ENCODE measurements around the gene FREM1.

FREM1 gene

DNA sequence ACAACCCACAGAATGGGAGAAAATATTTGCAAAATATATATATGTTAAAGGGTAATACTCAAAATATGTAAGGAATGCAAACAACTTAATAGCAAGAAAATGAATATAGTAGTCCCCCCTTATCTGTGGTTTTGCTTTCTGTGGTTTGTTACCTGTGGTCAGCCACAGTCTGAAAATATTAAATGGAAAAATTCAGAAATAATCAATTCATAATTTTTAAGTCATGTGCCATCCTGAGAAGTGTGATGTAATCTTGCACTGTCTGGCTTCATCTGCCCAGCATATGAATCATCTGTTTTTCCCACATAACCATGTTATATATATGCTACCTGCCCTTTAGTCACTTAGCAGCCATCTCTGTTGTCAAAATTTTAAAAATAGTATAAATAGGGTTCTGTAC lies 199.4 kb downstream of the FREM1 start:
- no peak for TF ChIP-seq ZFX (IDR thresholded peaks at IDR 0.05; ENCODE audit: borderline replicate concordance)
- TF ChIP-seq, protein P1, sequence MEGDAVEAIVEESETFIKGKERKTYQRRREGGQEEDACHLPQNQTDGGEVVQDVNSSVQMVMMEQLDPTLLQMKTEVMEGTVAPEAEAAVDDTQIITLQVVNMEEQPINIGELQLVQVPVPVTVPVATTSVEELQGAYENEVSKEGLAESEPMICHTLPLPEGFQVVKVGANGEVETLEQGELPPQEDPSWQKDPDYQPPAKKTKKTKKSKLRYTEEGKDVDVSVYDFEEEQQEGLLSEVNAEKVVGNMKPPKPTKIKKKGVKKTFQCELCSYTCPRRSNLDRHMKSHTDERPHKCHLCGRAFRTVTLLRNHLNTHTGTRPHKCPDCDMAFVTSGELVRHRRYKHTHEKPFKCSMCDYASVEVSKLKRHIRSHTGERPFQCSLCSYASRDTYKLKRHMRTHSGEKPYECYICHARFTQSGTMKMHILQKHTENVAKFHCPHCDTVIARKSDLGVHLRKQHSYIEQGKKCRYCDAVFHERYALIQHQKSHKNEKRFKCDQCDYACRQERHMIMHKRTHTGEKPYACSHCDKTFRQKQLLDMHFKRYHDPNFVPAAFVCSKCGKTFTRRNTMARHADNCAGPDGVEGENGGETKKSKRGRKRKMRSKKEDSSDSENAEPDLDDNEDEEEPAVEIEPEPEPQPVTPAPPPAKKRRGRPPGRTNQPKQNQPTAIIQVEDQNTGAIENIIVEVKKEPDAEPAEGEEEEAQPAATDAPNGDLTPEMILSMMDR (IDR thresholded peaks at IDR 0.05) = no peak

DNA sequence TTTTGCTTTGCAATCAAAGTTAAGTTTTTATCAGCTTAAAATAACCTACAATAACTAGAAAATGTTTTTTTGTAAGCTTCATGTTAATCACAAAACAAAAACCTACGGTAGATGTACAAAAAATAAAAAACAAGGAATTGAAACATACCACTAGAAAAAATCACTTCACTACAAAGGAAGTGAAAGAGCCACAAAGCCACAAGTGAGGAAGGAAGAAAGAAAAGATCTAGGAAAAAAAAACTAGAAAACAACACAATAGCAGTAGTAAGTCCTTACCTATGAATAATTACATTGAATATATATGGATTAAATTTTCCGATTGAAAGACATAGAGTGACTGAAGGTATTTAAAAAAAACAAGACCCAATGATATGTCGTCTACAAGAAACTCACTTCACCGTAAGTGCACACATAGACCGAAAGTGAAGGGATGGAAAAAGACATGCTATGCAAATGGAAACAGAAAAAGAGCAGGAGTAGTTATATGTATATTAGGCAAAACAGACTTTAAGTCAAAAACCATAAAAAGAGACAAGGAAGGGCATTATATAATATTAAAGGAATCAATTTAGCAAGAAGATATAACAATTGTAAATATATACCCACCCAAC lies 203.6 kb downstream of the FREM1 start:
- TF ChIP-seq ZFX (IDR thresholded peaks at IDR 0.05; ENCODE audit: borderline replicate concordance) = no peak
- TF ChIP-seq, protein P1 (IDR thresholded peaks at IDR 0.05) = no peak
- no peak overlapping the region for H3K27ac ChIP-seq

More for the DNA sequence above, 199.4 kb downstream of the FREM1 start:
- no peak overlapping the region for H3K27ac ChIP-seq

DNA sequence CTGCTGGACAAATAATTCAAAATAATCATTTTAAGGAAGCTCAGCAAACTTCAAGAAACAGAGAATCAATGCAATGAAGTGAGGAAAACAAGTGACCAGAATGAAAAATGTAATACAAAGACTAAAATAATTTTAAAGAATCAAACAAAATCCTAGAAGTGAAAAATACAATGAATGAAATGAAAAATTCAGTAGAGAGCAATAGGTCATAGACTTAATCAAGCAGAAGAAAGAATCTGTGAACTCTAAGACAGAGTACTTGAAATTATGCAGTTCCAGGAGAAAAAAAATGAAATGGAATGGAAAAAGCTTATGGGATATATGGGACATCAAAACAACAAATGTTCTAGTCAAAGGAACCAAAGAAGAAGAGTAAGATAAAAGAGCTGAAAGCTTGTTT lies 205.1 kb downstream of the FREM1 start:
- TF ChIP-seq, protein P1 (IDR thresholded peaks at IDR 0.05) = no peak
- TF ChIP-seq ZFX (IDR thresholded peaks at IDR 0.05; ENCODE audit: borderline replicate concordance) = no peak
- no peak overlapping the region for H3K27ac ChIP-seq

DNA sequence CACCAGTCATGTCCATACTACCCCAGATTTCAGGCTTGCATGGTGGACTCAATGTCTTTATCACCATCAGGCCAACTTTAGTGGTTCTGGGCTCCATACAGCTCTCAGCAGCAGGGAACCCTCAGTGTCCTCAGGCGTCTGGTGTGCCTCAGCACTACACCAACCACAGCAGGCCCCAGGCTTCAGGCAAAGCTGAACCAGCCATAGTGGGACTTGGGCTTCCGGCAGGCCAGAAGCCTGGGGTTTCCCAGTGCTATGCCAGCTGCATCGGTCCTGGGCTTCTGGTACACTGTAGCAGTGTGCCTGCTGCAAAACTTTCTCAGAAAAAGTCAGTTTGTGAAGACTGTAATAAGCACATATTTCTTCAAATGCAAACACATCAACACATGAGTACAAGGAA lies 205.9 kb downstream of the FREM1 start:
- no peak overlapping the region for H3K27ac ChIP-seq
- TF ChIP-seq ZFX (IDR thresholded peaks at IDR 0.05; ENCODE audit: borderline replicate concordance) = no peak
- TF ChIP-seq, protein P1 (IDR thresholded peaks at IDR 0.05) = no peak

DNA sequence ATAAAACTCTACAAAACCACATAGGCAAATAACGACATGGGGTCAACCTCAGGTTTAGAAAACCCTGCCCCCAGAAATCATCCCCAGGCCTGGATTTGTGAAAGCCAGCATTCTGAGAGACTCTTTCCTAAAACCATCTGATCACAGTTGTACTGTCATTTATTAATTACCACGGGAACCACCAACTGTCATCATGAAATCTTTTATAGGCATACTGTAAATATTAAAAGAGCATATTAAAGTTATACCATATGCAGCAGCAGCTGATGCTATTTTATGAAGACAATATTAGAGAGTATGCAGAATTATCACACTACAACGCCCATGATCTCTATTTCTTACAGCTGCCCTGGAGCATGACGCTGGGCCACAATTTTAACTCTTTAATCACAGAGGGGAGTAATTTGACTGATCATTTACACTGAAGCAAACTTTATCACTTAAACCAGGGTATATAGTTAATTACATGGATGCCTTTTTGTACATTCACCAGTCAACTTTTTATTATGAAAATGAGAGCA lies 208.0 kb downstream of the FREM1 start:
- TF ChIP-seq, protein P1 (IDR thresholded peaks at IDR 0.05) = no peak
- no peak for TF ChIP-seq ZFX (IDR thresholded peaks at IDR 0.05; ENCODE audit: borderline replicate concordance)
- H3K27ac ChIP-seq = no peak overlapping the region

DNA sequence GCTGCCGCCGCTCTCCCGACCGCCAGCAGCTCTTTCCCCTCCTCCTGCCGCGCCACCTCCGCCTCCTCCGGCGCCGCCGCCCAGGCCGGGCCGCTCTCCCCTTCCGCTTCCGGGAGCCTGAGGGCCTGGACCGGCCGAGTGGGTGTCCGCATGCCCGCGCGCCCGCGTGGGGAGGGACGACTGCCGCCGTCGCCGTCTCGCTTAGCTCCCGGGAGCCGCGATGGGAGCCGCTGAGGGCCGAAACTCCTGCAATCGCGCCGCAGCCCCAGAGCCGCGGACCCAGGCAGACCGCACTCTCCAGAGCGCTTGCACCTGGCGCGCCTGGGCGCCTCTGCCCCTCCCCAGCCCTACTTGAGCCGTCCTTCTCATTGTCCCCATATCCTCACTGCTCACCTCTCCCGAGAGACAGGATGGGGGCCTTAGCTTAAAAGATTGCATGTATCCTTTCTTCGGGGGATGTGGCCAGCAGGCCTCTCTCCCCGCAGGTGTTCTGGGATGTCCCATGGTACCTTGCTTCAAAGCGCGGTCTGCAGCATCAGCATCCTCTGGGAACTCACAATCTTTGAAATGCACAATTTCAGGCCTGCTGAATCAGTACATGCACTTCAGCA lies 216.9 kb downstream of the FREM1 start, which contains the start of gene ZDHHC21:
Gene ZDHHC21, minus strand, starts transcription at position 182 of the 611 bp plus-strand sequence. CDS start 19,092 bp downstream, outside the sequence.
- no peak for TF ChIP-seq ZFX (IDR thresholded peaks at IDR 0.05; ENCODE audit: borderline replicate concordance)
- TF ChIP-seq, protein P1 (IDR thresholded peaks at IDR 0.05) = no peak; the same call in 1 of the 2 replicates
- peak within 1 kb of the TSS; percentile 77 for H3K27ac ChIP-seq

Measured in 22Rv1 (cell line).